Heart left ventricle (tissue), 16 donors: ENCODE results near the gene CD81. TPM values are rescaled to one million over a fixed set of nuclear protein-coding genes. Genes with fewer than 3 reads are reported as not detected.

ENCODE experiments used
- ATAC-seq, 4 donors: fragments of 200-7000 bp; cut with Tn5 transposase; one replicate each; pipeline ENCODE4 v1.9.1; 2020 to 2022; ENCODE audit warnings: moderate library complexity in 4 of 4, mild to moderate bottlenecking in 3 of 4, moderate number of reproducible peaks in 1 of 4
- DNase-seq, 5 donors: peaks; one replicate each; pipeline ENCODE4 v3.0.0-alpha.2; 2020
- H3K27ac ChIP-seq, 12 donors: fragments of 200-600 bp; sonication (generic) in 4 of 12; one replicate each; pipeline versions ENCODE4 v1.5.0 to v1.8.0; 2016 to 2022; ENCODE audit warnings: mild to moderate bottlenecking in 2 of 12
- H3K27me3 ChIP-seq, 9 donors: fragments of 200-600 bp; sonication (generic) in 2 of 9; one replicate each; pipeline versions ENCODE4 v1.5.1 to v1.8.0; 2016 to 2022; ENCODE audit warnings: mild to moderate bottlenecking in 3 of 9
- H3K36me3 ChIP-seq, 9 donors: fragments of 200-600 bp; sonication (generic) in 2 of 9; one replicate each; pipeline versions ENCODE4 v1.5.0 to v1.8.0; 2018 to 2022; ENCODE audit warnings: mild to moderate bottlenecking in 2 of 9
- H3K4me1 ChIP-seq, 12 donors: fragments of 200-600 bp; sonication (generic) in 4 of 12; one replicate each; pipeline versions ENCODE4 v1.5.0 to v1.8.0; 2016 to 2022; ENCODE audit warnings: mild to moderate bottlenecking in 3 of 12
- H3K4me3 ChIP-seq, 12 donors: fragments of 200-600 bp; sonication (generic) in 4 of 12; one replicate each; pipeline versions ENCODE4 v1.5.0 to v1.8.0; 2017 to 2022; ENCODE audit warnings: mild to moderate bottlenecking in 9 of 12, moderate library complexity in 4 of 12
- H3K9me3 ChIP-seq, 12 donors: fragments of 200-600 bp; sonication (generic) in 4 of 12; one replicate each; pipeline versions ENCODE4 v1.5.0 to v1.8.0; 2016 to 2022; ENCODE audit warnings: mild to moderate bottlenecking in 1 of 12
- CTCF ChIP-seq, 12 donors: fragments of 200-600 bp; sonication (generic) in 4 of 12; IDR thresholded peaks; one replicate each; pipeline versions ENCODE4 v1.5.0 to v1.8.0; 2018 to 2022; ENCODE audit warnings: antibody characterized with exemption in 12 of 12, mild to moderate bottlenecking in 5 of 12
- POLR2A ChIP-seq, 2 donors: fragments of 450-650 bp; IDR thresholded peaks; one replicate each; pipeline ENCODE4 v1.6.1; 2017; ENCODE audit warnings: antibody characterized with exemption in 2 of 2, mild to moderate bottlenecking in 2 of 2, moderate library complexity in 2 of 2
- WGBS, 4 donors: extraction: QIAGEN DNeasy Blood & Tissue Kit in 2 of 4; methylation state at CpG; one replicate each; pipeline versions ENCODE4 v1.1.5 to v1.1.7; 2013 to 2018; 5-methylcytosine and 5-hydroxymethylcytosine counted together
- intact Hi-C, 10 donors: fragments of 100-400 bp; cut with DNase I; formaldehyde crosslinking; loops; one replicate each; pipeline versions ENCODE4 v1.11.1 to v1.14.2; 2022
- polyA plus RNA-seq, 2 donors: library from polyadenylated mRNA; stranded (reverse); fragments of 200-250 nt; gene quantifications; one replicate each; pipeline ENCODE4 v1.2.3, GENCODE V29; 2013
- total RNA-seq, 9 donors: library from RNA; depleted of rRNA in 2 of 9; stranded (reverse); fragments of >200 nt in 2 of 9; fragmentation: NEBNext Ultra II Directional in 3 of 9; extraction: Animal tissue kit (Norgen Biotek cat#: 25700) in 3 of 9; gene quantifications; one replicate each; pipeline versions ENCODE4 v1.1.0 to v1.2.4, GENCODE V29; 2016 to 2023
- donor health status: ischemic (EF 13 %, LVEDD 7.1; RV severe dilation, severe dysfunction).
- donor health status: healthy with polysubstance abuse.
- donor health status: DM: no; HTN: yes; CAD: no.
- donor health status: DM: no; HTN: no; CAD: no.
- donor health status: ischemic (EF 25% LVEDD 6.9; RV normal size, moderate dysfunction).
- donor health status: ischemic (EF 25% LVEDD 5.7; RV mildly dilated, moderate dysfunction).
- donor health status: healthy.
- donor health status: DM: yes; HTN: yes; CAD: no.
- donor health status: ischemic (EF 35%, LVEDD 5.7; RV mildly dilated, moderate dysfunction).
- donor health status: nonischemic (EF 11% LVEDD 7.7; RV severe dilation, severe dysfunction).
- donor health status: DM: yes; HTN: yes; CAD: no.
- donor health status: PGD.
- donor health status: ischemic (EF 29% LVEDD 5.4; RV normal size, mild dysfunction).
- donor health status: nonischemic (EF 23%, LVEDD 6.1; RV moderate dilation, normal function).

The CD81 gene
- total and polyA plus RNA-seq, 11 donors, result 277 to 994 (median 518) TPM

GRCh38 chr11:2414616-2415015, 37.5 kb downstream of the CD81 start:
- no peaks in the 10 kb centered on the region for H3K9me3 ChIP-seq
- TF ChIP-seq CTCF (IDR thresholded peaks at IDR 0.05), result no peak
- TF ChIP-seq POLR2A (IDR thresholded peaks at IDR 0.05), result no peak
- 87 to 94% (median 92%) methylated on average over 16 to 35 of the region's 35 CpGs for WGBS, 4 donors
- H3K4me1 ChIP-seq, result peaks cover 0 to under 1% (median 0%) of the 10 kb centered on the region in 12 donors
- H3K27me3 ChIP-seq, result no peaks in the 10 kb centered on the region
- no peak overlapping the region for H3K27ac ChIP-seq
- no peak for ATAC-seq
- H3K4me3 ChIP-seq, result no peak overlapping the region
- intact Hi-C loops, result loop anchor here in 1 of 10 donors (5.0 kb wide), 1 partner anchor 107 kb away; no protein-coding TSS in a partner anchor
- no peaks in the 10 kb centered on the region for H3K36me3 ChIP-seq
- DNase-seq, result no peak

- TF ChIP-seq CTCF (IDR thresholded peaks at IDR 0.05) (no peak), POLR2A (IDR thresholded peaks at IDR 0.05) (no peak)
- Histone ChIP-seq H3K36me3 (no peaks in the 10 kb centered on the region), H3K27ac (no peak overlapping the region), H3K4me3 (no peak overlapping the region), H3K9me3 (no peaks in the 10 kb centered on the region), H3K27me3 (no peaks in the 10 kb centered on the region), H3K4me1 (peaks cover 0 to 6% (median 0%) of the 10 kb centered on the region in 12 donors)
- intact Hi-C loops, result loop anchor here in 1 of 10 donors (5.0 kb wide), 1 partner anchor 108 kb away; no protein-coding TSS in a partner anchor
- 82 to 92% (median 85%) methylated on average over 20 to 28 of the region's 28 CpGs for WGBS, 4 donors
- DNase-seq, result no peak
- no peak for ATAC-seq
Measured at GRCh38 chr11:2415171-2415570, 38.1 kb downstream of the CD81 start.

GRCh38 chr11:2415601-2416380, 38.7 kb downstream of the CD81 start:
- no peak for ATAC-seq
- H3K4me1 ChIP-seq, result peaks cover 0 to 12% (median 0%) of the 10 kb centered on the region in 12 donors
- no peaks in the 10 kb centered on the region for H3K9me3 ChIP-seq
- H3K4me3 ChIP-seq, result no peak overlapping the region
- H3K27me3 ChIP-seq, result peaks cover 0 to under 1% (median 0%) of the 10 kb centered on the region in 9 donors
- no peak for TF ChIP-seq POLR2A (IDR thresholded peaks at IDR 0.05)
- no peak for TF ChIP-seq CTCF (IDR thresholded peaks at IDR 0.05)
- peak in 1 of 5 donors; percentile 48 for DNase-seq
- H3K27ac ChIP-seq, result no peak overlapping the region
- no peaks in the 10 kb centered on the region for H3K36me3 ChIP-seq
- intact Hi-C loops, result loop anchor here in 1 of 10 donors (5.0 kb wide), 1 partner anchor 108 kb away; no protein-coding TSS in a partner anchor
- 74 to 84% (median 82%) methylated on average over 14 to 34 of the region's 34 CpGs for WGBS, 4 donors

- DNase-seq, result peak in 1 of 5 donors; percentile 14
- intact Hi-C loops, result loop anchor here in 1 of 10 donors (5.0 kb wide), 1 partner anchor 109 kb away; no protein-coding TSS in a partner anchor
- WGBS, 4 donors, result 76 to 84% (median 81%) methylated on average over 18 of the region's 18 CpGs
Measured at GRCh38 chr11:2416765-2417164, 39.7 kb downstream of the CD81 start.

More at GRCh38 chr11:2416765-2417164, 39.7 kb downstream of the CD81 start:
- ATAC-seq, result no peak
- Histone ChIP-seq H3K4me3 (no peak overlapping the region), H3K9me3 (no peaks in the 10 kb centered on the region), H3K4me1 (peaks cover 0 to 13% (median 0%) of the 10 kb centered on the region in 12 donors), H3K27ac (no peak overlapping the region), H3K36me3 (no peaks in the 10 kb centered on the region), H3K27me3 (peaks cover 0 to 9% (median 0%) of the 10 kb centered on the region in 9 donors)
- TF ChIP-seq CTCF (IDR thresholded peaks at IDR 0.05) (no peak), POLR2A (IDR thresholded peaks at IDR 0.05) (no peak)
